K562 (cell line): ENCODE results near the gene COL25A1. TPM values are rescaled to one million over a fixed set of nuclear protein-coding genes. Genes with fewer than 3 reads are reported as not detected.

Experiments used
- ATAC-seq: fragments of 200-7000 bp; cut with Tn5 transposase; 3 replicates; pipeline ENCODE4 v1.9.1; 2020; ENCODE audit warnings: moderate library complexity
- BruUV-seq: library from RNA; stranded (reverse); fragments of 400-500 nt; replicated peaks from 2 replicates; lab custom pipeline; 2021; lab: Mats Ljungman, UMichigan
- CTCF ChIA-PET: fragments of 300-600 bp; formaldehyde crosslinking; extraction: SDS; loops from one replicate; lab custom pipeline; 2021; ENCODE audit warnings: low intra/inter-chr PET ratio; lab: Yijun Ruan, JAX
- POLR2A ChIA-PET: fragments of 300-600, 350-650 bp; sonication (Branson Sonifier 250); formaldehyde crosslinking; extraction: SDS; loops from one replicate; lab custom pipeline; 2021; ENCODE audit warnings: antibody characterized with exemption, inconsistent platforms; lab: Yijun Ruan, JAX
- DNase-seq, 4 experiments: peaks; one replicate each; pipeline versions ENCODE4 v3.0.0 to v3.0.0-alpha.2; 2011 to 2018; ENCODE audit warnings: low spot score in 3 of 4, mixed read lengths in 3 of 4; ENCODE audit errors: extremely low read depth in 1 of 4
- FAIRE-seq: peaks from 2 replicates; lab custom pipeline; 2011; peaks lifted over from hg19 to GRCh38; lab: Jason Lieb, UNC
- H2AFZ ChIP-seq: 2 replicates; pipeline ENCODE4 v1.6.0; 2011; ENCODE audit warnings: low read depth, low read length, control low read depth, inconsistent platforms
- H3K27ac ChIP-seq: fragments of 200-600 bp; 3 replicates; pipeline ENCODE4 v1.8.0; 2011; ENCODE audit warnings: low read depth, mild to moderate bottlenecking, control low read depth, inconsistent platforms, low read length, moderate library complexity, mixed read lengths; ENCODE audit errors: extremely low read depth
- H3K27me3 ChIP-seq, 2 experiments: fragments of 300-600 bp in 1 of 2; 2 replicates in 1 of 2; 3 replicates in 1 of 2; pipeline versions ENCODE4 v1.6.0 to v1.8.0; 2011; ENCODE audit warnings: inconsistent platforms in 2 of 2, low read length in 2 of 2, mild to moderate bottlenecking in 1 of 2, mixed read lengths in 1 of 2, moderate library complexity in 1 of 2; ENCODE audit not compliant: control insufficient read depth in 2 of 2, insufficient read depth in 2 of 2
- H3K36me3 ChIP-seq: fragments of 300-600 bp; 3 replicates; pipeline ENCODE4 v1.8.0; 2011; ENCODE audit warnings: mild to moderate bottlenecking, low read length, inconsistent platforms; ENCODE audit not compliant: control insufficient read depth, insufficient read depth
- H3K4me1 ChIP-seq, 2 experiments: fragments of 200-600 bp in 1 of 2; replicated peaks in 1 of 2; 2 replicates in 1 of 2; 3 replicates in 1 of 2; pipeline versions ENCODE4 v1.5.1 to v1.8.0; 2011; ENCODE audit warnings: inconsistent platforms in 2 of 2, low read length in 2 of 2, mild to moderate bottlenecking in 1 of 2, mixed read lengths in 1 of 2, moderate library complexity in 1 of 2; ENCODE audit not compliant: control insufficient read depth in 2 of 2, insufficient read depth in 2 of 2
- H3K4me2 ChIP-seq: 2 replicates; pipeline ENCODE4 v1.6.1; 2011; ENCODE audit warnings: low read length, control low read depth, inconsistent platforms, mixed read lengths; ENCODE audit not compliant: insufficient read depth
- H3K4me3 ChIP-seq: fragments of 200-600 bp; sonication (generic), shearing (Covaris generic); 2 replicates; pipeline ENCODE4 v1.5.1; 2016; ENCODE audit warnings: control low read depth, inconsistent platforms
- H3K79me2 ChIP-seq: fragments of 200-600 bp; 3 replicates; pipeline ENCODE4 v1.8.0; 2011; ENCODE audit warnings: low read length, inconsistent platforms; ENCODE audit not compliant: control insufficient read depth, insufficient read depth
- H3K9ac ChIP-seq, 2 experiments: 2 replicates each; pipeline versions ENCODE4 v1.6.0 to v1.6.1; 2011; ENCODE audit warnings: low read depth in 2 of 2, low read length in 2 of 2, control low read depth in 1 of 2, inconsistent platforms in 1 of 2, mild to moderate bottlenecking in 1 of 2, mixed read lengths in 1 of 2; ENCODE audit not compliant: insufficient read depth in 1 of 2
- H3K9me1 ChIP-seq: one replicate; pipeline ENCODE4 v1.6.0; 2011; ENCODE audit warnings: inconsistent platforms, mild to moderate bottlenecking, low read length, moderate library complexity; ENCODE audit not compliant: control insufficient read depth, insufficient read depth
- H3K9me3 ChIP-seq: replicated peaks from 2 replicates; pipeline ENCODE4 v1.5.1; 2011; ENCODE audit warnings: low read depth, low read length, inconsistent platforms; ENCODE audit not compliant: control insufficient read depth, insufficient read depth
- H4K20me1 ChIP-seq: replicated peaks from 2 replicates; pipeline ENCODE4 v1.6.1; 2011; ENCODE audit warnings: low read length, inconsistent platforms, mixed read lengths; ENCODE audit not compliant: control insufficient read depth, insufficient read depth
- CTBP1 ChIP-seq: fragments of 450-650 bp; IDR thresholded peaks from 2 replicates; pipeline ENCODE4 v1.6.1; 2016; ENCODE audit warnings: borderline replicate concordance
- KDM1A ChIP-seq, 2 experiments: fragments of 450-650 bp; IDR thresholded peaks; 2 replicates each; pipeline ENCODE4 v1.6.1; 2016; ENCODE audit warnings: mild to moderate bottlenecking in 2 of 2
- NFIC ChIP-seq: fragments of 450-650 bp; IDR thresholded peaks from 2 replicates; pipeline ENCODE4 v1.6.1; 2017; ENCODE audit warnings: mild to moderate bottlenecking, inconsistent platforms
- RCOR1 ChIP-seq, 2 experiments: IDR thresholded peaks; 2 replicates each; pipeline ENCODE4 v1.6.1; 2012; ENCODE audit warnings: low read depth in 2 of 2, low read length in 2 of 2, borderline replicate concordance in 1 of 2, improper control_type of control experiment in 1 of 2
- ZNF197 ChIP-seq: fragments of 200-800 bp; sonication (Bioruptor generic); IDR thresholded peaks from 2 replicates; pipeline ENCODE4 v1.6.1; 2016; ENCODE audit warnings: low read depth, missing genetic modification characterization, missing compliant biosample characterization
- ZNF24 ChIP-seq: fragments of 450-650 bp; IDR thresholded peaks from 2 replicates; pipeline ENCODE4 v1.6.1; 2016
- WGBS: fragments of 100-300 bp; shearing (Covaris generic); methylation state at CpG from one replicate; pipeline ENCODE4 v1.1.6; 2016; ENCODE audit warnings: low coverage, mixed read lengths; ENCODE audit not compliant: insufficient coverage; ENCODE audit errors: missing lambda C conversion rate; 5-methylcytosine and 5-hydroxymethylcytosine counted together
- in situ Hi-C: fragments of 300-500 bp; cut with MboI; formaldehyde crosslinking; loops from 4 replicates; pipeline ENCODE4 v1.15.0; 2018; ENCODE audit warnings: inconsistent platforms, mixed read lengths
- intact Hi-C: fragments of 100-400 bp; cut with micrococcal nuclease; formaldehyde crosslinking; loops from 2 replicates; pipeline ENCODE4 v1.14.2; 2022
- polyA plus RNA-seq, 8 experiments: library from polyadenylated mRNA; depleted of rRNA in 4 of 8; stranded (reverse) in 5 of 8; unstranded in 3 of 8; fragments of >200 nt; fragmentation: Nextera tagmentation in 2 of 8; fragmentation: Illumina TruSeq in 1 of 8; extraction: Ambion mirVana in 2 of 8; extraction: Trizol in 1 of 8; gene quantifications; 2 replicates each; pipeline versions ENCODE4 v1.2.1 to v1.2.3, GENCODE V29; 2011 to 2014; ENCODE audit warnings: inconsistent platforms in 1 of 8, missing spikeins in 1 of 8
- total RNA-seq, 7 experiments: library from RNA; depleted of rRNA in 6 of 7; stranded (reverse); fragments of >200 nt in 6 of 7; fragmentation: Illumina TruSeq in 2 of 7; extraction: Trizol in 2 of 7; gene quantifications; 2 replicates each; pipeline versions ENCODE4 v1.2.1 to v1.2.3, GENCODE V29; 2011 to 2021; ENCODE audit warnings: low replicate concordance in 1 of 7
- TF ChIP-seq, protein P1 (sequence below): fragments of 200-800 bp; sonication (Bioruptor generic); IDR thresholded peaks from 2 replicates; pipeline ENCODE4 v1.6.1; 2017; ENCODE audit warnings: missing genetic modification characterization, missing compliant biosample characterization
- TF ChIP-seq, protein P2 (sequence below): IDR thresholded peaks from 2 replicates; pipeline ENCODE4 v1.6.1; 2011; ENCODE audit warnings: borderline replicate concordance, low read depth, mild to moderate bottlenecking, moderate library complexity, low read length; ENCODE audit not compliant: insufficient read depth, poor library complexity, severe bottlenecking

The COL25A1 gene
- total and polyA plus RNA-seq, 9 of the 15 experiments (the other 6 are each of a cell fraction or from before 2014, with no cell fraction given): 0.03 to 0.62 (median 0.27) TPM

DNA sequence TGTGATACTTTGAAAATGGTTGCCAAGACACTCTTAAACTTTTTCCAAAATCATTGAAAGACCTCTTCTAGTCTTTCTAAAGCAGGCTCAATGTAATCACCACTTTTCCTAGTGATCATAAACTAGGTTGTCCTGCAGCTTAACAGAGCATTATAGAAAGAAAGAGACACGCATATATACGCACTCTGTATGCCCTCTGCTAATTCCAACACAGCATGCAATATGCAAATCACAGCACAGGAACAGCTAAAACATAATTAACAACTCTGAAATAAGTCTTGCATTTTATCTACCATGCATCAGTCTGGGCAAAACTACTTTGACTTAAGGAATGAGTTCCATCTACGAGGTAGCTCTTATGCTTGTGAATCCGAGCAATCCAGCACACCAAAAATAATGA, 94.6 kb downstream of the COL25A1 start:
- ChIA-PET POLR2A (no interaction called here), CTCF (interaction anchor here (0.6 kb wide), 1 partner anchor 42 kb away, joined by 4 read pairs; no protein-coding TSS in a partner anchor)
- H4K20me1 ChIP-seq: no peaks in the 10 kb centered on the region
- in situ Hi-C loops (no loop called here), intact Hi-C loops (no loop called here)
- H3K9me3 ChIP-seq: no peaks in the 10 kb centered on the region
- no TSS peak for BruUV-seq
- no peak overlapping the region for H3K4me2 ChIP-seq
- TF ChIP-seq, protein P1, sequence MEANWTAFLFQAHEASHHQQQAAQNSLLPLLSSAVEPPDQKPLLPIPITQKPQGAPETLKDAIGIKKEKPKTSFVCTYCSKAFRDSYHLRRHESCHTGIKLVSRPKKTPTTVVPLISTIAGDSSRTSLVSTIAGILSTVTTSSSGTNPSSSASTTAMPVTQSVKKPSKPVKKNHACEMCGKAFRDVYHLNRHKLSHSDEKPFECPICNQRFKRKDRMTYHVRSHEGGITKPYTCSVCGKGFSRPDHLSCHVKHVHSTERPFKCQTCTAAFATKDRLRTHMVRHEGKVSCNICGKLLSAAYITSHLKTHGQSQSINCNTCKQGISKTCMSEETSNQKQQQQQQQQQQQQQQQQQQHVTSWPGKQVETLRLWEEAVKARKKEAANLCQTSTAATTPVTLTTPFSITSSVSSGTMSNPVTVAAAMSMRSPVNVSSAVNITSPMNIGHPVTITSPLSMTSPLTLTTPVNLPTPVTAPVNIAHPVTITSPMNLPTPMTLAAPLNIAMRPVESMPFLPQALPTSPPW: no peak
- H2AFZ ChIP-seq: no peak overlapping the region
- no peaks in the 10 kb centered on the region for H3K27me3 ChIP-seq
- no peaks in the 10 kb centered on the region for H3K9me1 ChIP-seq
- no peak overlapping the region for H3K9ac ChIP-seq
- DNase-seq (no peak), FAIRE-seq (no peak), ATAC-seq (no peak)
- no peaks in the 10 kb centered on the region; a peak in 1 of 5 replicates for H3K4me1 ChIP-seq
- no peaks in the 10 kb centered on the region for H3K36me3 ChIP-seq
- no peak overlapping the region for H3K27ac ChIP-seq
- H3K79me2 ChIP-seq: no peaks in the 10 kb centered on the region
- 46% methylated on average over 4 of the region's 4 CpGs for WGBS
- no peak overlapping the region for H3K4me3 ChIP-seq

DNA sequence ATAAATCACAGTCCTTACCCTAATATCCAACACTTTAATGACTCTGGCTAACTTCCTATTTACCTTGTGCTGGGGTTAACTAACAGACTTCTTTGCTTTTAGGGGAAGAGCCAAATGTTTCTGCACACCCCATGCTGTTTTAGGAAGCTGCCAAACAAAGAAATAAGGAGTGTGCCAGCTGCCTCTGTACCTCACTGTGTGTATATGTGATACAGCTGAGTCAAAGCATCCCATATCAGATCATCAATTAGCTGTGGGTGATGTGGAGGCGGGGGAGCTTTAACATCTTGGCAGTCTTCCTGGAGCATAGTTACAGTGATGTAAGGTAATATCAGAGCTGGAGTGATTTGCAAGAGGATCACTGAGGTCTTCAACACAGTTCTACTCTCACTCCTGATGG, 95.4 kb downstream of the COL25A1 start:
- POLR2A ChIA-PET: no interaction called here
- TF ChIP-seq NFIC (peak; percentile 27; the same call in 1 of the 2 replicates), KDM1A (IDR thresholded peaks at IDR 0.05) (0 out of 4 replicates have a peak, but pooled peaks have one; percentile 17 to 33), ZNF197 (CRISPR knock-in tag) (no peak), CTBP1 (peak; percentile 84), RCOR1 (IDR thresholded peaks at IDR 0.05; ENCODE audit: borderline replicate concordance in 1 of 2, low read depth in 2 of 2, low read length in 2 of 2) (peak in 1 of 2 experiments; percentile 85; a peak in 2 of 4 replicates), ZNF24 (no peak)
- TF ChIP-seq, protein P2, sequence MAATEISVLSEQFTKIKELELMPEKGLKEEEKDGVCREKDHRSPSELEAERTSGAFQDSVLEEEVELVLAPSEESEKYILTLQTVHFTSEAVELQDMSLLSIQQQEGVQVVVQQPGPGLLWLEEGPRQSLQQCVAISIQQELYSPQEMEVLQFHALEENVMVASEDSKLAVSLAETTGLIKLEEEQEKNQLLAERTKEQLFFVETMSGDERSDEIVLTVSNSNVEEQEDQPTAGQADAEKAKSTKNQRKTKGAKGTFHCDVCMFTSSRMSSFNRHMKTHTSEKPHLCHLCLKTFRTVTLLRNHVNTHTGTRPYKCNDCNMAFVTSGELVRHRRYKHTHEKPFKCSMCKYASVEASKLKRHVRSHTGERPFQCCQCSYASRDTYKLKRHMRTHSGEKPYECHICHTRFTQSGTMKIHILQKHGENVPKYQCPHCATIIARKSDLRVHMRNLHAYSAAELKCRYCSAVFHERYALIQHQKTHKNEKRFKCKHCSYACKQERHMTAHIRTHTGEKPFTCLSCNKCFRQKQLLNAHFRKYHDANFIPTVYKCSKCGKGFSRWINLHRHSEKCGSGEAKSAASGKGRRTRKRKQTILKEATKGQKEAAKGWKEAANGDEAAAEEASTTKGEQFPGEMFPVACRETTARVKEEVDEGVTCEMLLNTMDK: no peak
- TF ChIP-seq, protein P1: peak; percentile 63

More for the DNA sequence above, 95.4 kb downstream of the COL25A1 start:
- Histone ChIP-seq H3K36me3 (no peaks in the 10 kb centered on the region), H3K9ac (no peak overlapping the region), H3K4me2 (no peak overlapping the region), H4K20me1 (no peaks in the 10 kb centered on the region), H3K27ac (no peak overlapping the region), H3K4me3 (no peak overlapping the region), H2AFZ (no peak overlapping the region), H3K9me3 (no peaks in the 10 kb centered on the region), H3K27me3 (no peaks in the 10 kb centered on the region), H3K4me1 (no peaks in the 10 kb centered on the region; a peak in 1 of 5 replicates), H3K9me1 (no peaks in the 10 kb centered on the region), H3K79me2 (no peaks in the 10 kb centered on the region)
- WGBS: 0% methylated on average over 1 of the region's 1 CpG
- CTCF ChIA-PET: no interaction called here
- peak; percentile 73 for ATAC-seq
- in situ Hi-C loops: no loop called here
- intact Hi-C loops: no loop called here
- peak; percentile 6 for FAIRE-seq
- BruUV-seq: no TSS peak
- DNase-seq: peak in 1 of 4 experiments; percentile 13
